Colon (tissue), 2 donors: Measurements from ENCODE around the gene S100A13.
A peak's percentile ranks its signal among the peaks of the same experiment; 100 is the strongest.
"Not testable (repeated sequence)": the region's sequence is repeated elsewhere in the genome, so short reads cannot be mapped to it uniquely, and the experiment has no call there.

Experiments used
- FAIRE-seq: peaks from 2 replicates; lab custom pipeline; 2012; peaks lifted over from hg19 to GRCh38; lab: Jason Lieb, UNC
- donor health status: control.
- donor health status: control.

S100A13 gene

GRCh38 chr1:153626904-153627714 is at the start of gene S100A13:
Gene S100A13 (minus strand): TSS chr1:153627505. CDS start chr1:153626472, 1,033 bp downstream.
- FAIRE-seq = no peak

DNA sequence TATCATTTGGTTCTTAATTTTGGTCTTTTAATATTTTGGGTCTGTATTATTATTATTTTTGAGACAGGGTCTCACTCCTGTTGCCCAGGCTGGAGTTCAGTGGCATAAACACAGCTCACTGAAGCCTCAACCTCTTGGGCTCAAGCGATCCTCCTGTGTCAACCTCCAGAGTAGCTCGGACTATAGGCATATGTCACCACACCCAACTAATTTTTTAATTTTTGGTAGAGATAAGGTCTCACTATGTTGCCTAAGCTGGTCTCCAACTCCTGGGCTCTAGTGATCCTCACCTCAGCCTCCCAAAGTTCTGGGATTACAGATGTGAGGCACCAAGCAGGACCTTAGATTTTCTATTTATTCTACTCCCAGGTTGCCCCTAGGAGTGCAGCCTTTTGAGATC is 46.2 kb upstream of the S100A13 start:
- no peak for FAIRE-seq

- FAIRE-seq = not testable (repeated sequence)
Observed at GRCh38 chr1:153671628-153672353, 44.5 kb upstream of the S100A13 start.

GRCh38 chr1:153670859-153671627 is 43.7 kb upstream of the S100A13 start, which contains the start of gene ILF2:
Gene ILF2 (minus strand): TSS chr1:153670993. CDS start chr1:153670922, 71 bp downstream.
- peak; percentile 96 for FAIRE-seq

- no peak for FAIRE-seq
Observed at GRCh38 chr1:153670257-153670858, 43.1 kb upstream of the S100A13 start.

GRCh38 chr1:153669606-153670005 is 42.3 kb upstream of the S100A13 start:
- FAIRE-seq = no peak

GRCh38 chr1:153668672-153669071 is 41.4 kb upstream of the S100A13 start:
- FAIRE-seq = not testable (repeated sequence)

GRCh38 chr1:153667439-153667838 is 40.1 kb upstream of the S100A13 start:
- no peak for FAIRE-seq

- no peak for FAIRE-seq
Observed at GRCh38 chr1:153663211-153663610, 35.9 kb upstream of the S100A13 start.

DNA sequence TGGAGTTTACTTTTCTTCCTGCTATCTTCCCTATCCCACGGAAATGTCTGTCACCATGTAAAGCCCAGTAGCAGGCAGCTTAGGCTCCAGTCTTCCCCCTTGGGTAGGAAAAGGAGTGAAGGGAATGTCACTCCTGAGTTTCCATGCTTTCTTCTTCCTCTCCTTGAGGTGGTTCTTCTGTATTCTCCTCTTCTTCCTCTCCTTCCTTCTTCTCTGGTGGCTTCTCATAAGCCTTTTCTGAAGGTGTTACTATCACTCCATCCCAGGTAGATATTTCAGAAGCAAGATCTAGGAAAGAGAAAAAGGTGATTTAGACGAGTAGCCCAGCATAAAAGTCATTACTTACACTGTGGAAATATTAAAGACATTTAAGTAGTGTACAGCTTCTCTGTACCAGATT is 35.0 kb upstream of the S100A13 start:
- FAIRE-seq = no peak

GRCh38 chr1:153661111-153661708 is 33.9 kb upstream of the S100A13 start:
- FAIRE-seq = no peak

DNA sequence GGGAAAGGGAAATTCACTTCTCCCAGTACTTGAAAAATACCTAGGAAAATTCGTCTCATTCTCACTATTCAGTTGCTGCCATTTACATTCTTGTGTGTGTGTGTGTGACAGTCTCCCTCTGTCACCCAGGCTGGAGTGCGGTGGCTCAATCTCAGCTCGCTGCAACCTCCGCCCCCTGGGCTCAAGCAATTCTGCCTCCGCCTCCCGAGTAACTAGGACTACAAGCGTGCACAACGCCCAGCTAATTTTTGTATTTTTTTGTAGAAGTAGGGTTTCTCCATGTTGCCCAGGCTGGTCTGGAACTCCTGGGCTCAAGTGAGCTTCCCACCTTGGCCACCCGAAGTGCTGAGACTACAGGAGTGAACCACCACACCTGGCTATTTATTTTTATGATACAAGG is 32.4 kb upstream of the S100A13 start:
- FAIRE-seq = no peak

- no peak for FAIRE-seq
Observed at GRCh38 chr1:153659175-153659534, 31.9 kb upstream of the S100A13 start.

DNA sequence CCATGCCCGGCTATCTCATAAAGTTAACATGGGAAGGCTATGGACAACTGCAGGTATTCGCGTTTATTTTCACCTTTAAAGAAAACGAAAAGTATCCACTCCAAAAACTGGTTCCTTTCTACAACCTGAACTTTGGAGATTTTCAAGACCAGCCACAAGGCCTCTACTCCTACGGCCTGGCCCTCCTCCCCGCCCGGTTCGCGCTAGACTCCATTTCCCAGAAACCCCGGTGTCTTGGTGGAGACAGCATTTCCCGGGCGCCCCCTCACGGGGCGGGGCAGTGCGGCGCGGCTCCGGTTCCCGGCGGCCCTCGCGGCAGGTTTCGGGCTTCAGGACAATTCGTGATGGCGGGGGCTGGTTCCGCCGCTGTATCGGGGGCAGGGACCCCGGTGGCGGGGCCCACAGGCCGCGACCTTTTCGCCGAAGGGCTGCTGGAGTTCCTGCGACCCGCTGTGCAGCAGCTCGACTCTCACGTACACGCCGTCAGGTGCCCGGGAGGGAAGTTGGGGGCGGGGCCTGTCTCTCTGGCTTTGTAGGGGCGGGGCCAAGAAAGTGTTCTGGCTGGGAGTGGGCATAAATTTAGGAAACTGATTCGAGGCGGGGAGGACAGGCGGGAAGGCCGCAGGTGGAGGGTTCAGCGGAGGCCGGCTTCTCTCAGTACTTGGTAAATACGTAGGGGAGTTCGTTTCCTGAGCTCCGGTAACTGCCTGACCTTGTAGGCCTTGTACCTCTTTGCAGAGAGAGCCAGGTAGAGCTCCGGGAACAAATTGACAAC is 31.3 kb upstream of the S100A13 start, which contains the start of gene SNAPIN:
Gene SNAPIN, plus strand, starts transcription at position 304 of the 775 bp plus-strand sequence. Its CDS starts 41 bp downstream, at position 345.
- no peak for FAIRE-seq

- FAIRE-seq = no peak
Observed at GRCh38 chr1:153655333-153655732, 28.0 kb upstream of the S100A13 start.

DNA sequence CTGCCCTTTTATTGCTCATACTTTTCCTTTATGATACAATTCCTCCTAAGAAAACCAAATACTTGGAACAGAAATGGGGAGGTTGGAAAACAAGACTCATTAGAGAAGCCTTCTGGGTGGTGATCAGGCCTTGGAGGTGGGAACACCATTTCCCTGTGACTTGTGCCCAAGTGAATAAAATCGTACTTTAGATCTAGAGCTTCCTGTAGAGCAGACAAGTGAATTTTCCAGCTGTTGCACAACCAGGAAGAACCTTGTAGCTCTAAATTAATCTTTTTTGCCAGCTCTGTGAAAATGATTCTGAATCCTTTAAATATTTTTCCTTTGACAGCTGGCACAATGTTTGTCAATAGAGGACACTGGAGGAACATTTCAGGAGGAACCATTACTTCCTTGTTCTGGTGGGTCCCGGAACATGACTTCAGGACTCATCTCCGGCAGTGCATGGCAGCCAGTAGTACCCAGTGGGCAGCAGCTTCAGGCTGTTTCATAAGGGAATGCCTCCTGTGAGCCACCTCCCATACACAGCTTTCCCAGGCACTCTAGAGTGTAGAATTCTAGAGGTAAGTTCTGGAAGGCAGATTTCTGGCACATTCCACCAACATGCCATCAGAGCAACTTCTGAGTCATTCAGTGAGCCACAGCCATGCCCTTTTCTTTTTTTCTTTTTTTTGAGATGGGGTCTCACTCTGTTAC is 25.6 kb upstream of the S100A13 start:
- FAIRE-seq = no peak

- no peak for FAIRE-seq
Observed at GRCh38 chr1:153651771-153652170, 24.5 kb upstream of the S100A13 start.

- FAIRE-seq = no peak
Observed at GRCh38 chr1:153649863-153650235, 22.5 kb upstream of the S100A13 start.

DNA sequence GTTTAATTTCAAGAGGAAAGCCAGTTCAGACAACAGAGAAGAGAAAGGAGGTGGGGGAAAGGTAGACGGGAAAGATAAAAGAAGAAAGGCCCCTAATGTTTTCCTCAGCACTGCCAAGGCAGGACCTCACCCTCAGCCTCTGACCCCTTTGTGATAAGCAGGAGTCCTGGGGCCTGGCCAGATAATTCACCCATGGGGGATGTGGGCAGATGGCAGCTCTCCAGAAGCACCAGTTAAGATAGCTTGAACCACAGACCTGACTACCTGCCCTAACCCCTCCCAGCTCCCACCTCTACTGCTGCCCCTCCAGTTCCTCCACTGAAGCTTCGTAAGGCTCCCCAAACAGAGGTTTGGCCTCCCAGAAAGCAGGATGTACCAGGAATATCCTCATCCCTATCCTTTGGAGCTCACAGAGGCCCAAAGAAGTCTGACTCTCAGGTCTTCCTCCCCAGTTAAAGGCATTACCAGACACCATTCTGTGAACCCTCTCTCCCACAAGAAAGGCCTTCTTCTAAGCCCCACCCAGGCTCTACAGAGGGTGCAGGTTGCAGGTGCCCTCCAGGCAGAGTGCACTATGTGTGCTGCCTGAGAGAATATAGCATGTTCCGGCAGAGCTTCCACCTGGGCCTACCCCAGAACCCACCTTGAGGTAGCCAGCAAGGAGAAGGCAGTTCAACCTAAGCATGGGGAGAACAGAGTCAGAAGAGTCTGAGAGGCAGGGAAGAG is 22.0 kb upstream of the S100A13 start:
- FAIRE-seq = no peak
